A673 (cell line): ENCODE data around the gene SLC22A4. TPM values are rescaled to one million over a fixed set of nuclear protein-coding genes. Genes with fewer than 3 reads are reported as not detected.

Source experiments
- BruUV-seq: library from RNA; stranded (reverse); fragments of 400-500 nt; replicated peaks from 2 replicates; lab custom pipeline; 2021; lab: Mats Ljungman, UMichigan
- CTCF ChIA-PET: fragments of 300-600 bp; sonication (Branson Sonifier 250); formaldehyde crosslinking; loops from one replicate; lab custom pipeline; 2022; ENCODE audit warnings: antibody characterized with exemption; lab: Charles Lee
- POLR2A ChIA-PET: fragments of 300-600 bp; sonication (Branson Sonifier 250); formaldehyde crosslinking; loops from one replicate; lab custom pipeline; 2022; ENCODE audit warnings: antibody characterized with exemption; ENCODE audit not compliant: low non-redundant PET; lab: Charles Lee
- DNase-seq: peaks from one replicate; pipeline ENCODE4 v3.0.0-alpha.2; 2015; ENCODE audit warnings: low spot score
- H3K27ac ChIP-seq: fragments of 200-600 bp; sonication (generic); 2 replicates; pipeline ENCODE4 v1.5.1; 2016; ENCODE audit warnings: mixed run types, low read depth, mild to moderate bottlenecking, mixed read lengths, antibody characterized with exemption, low read length; ENCODE audit not compliant: poor library complexity, severe bottlenecking
- H3K27me3 ChIP-seq: fragments of 200-600 bp; sonication (generic); replicated peaks from 2 replicates; pipeline ENCODE4 v1.6.1; 2017; ENCODE audit warnings: mixed run types, low read depth, mild to moderate bottlenecking, mixed read lengths, antibody characterized with exemption, low read length; ENCODE audit not compliant: insufficient read depth, poor library complexity
- H3K36me3 ChIP-seq: fragments of 200-600 bp; sonication (generic); 2 replicates; pipeline ENCODE4 v1.6.1; 2016; ENCODE audit warnings: mixed run types, mild to moderate bottlenecking, mixed read lengths, antibody characterized with exemption, low read length; ENCODE audit not compliant: insufficient read depth, poor library complexity, severe bottlenecking
- H3K4me1 ChIP-seq: fragments of 200-600 bp; sonication (generic); 2 replicates; pipeline ENCODE4 v1.6.1; 2017; ENCODE audit warnings: mixed run types, mild to moderate bottlenecking, mixed read lengths, antibody characterized with exemption, low read length; ENCODE audit not compliant: insufficient read depth, poor library complexity, severe bottlenecking
- H3K4me3 ChIP-seq: fragments of 200-600 bp; sonication (generic); 2 replicates; pipeline ENCODE4 v1.5.1; 2016; ENCODE audit warnings: low read depth, mixed run types, mild to moderate bottlenecking, mixed read lengths, low read length; ENCODE audit not compliant: poor library complexity, severe bottlenecking
- H3K9me3 ChIP-seq: fragments of 200-600 bp; sonication (generic); 2 replicates; pipeline ENCODE4 v1.6.1; 2016; ENCODE audit warnings: mixed run types, low read depth, mild to moderate bottlenecking, mixed read lengths, antibody characterized with exemption, low read length; ENCODE audit not compliant: poor library complexity, severe bottlenecking
- EZH2 ChIP-seq: fragments of 200-600 bp; sonication (generic); IDR thresholded peaks from 2 replicates; pipeline ENCODE4 v1.6.1; 2017; ENCODE audit warnings: borderline replicate concordance, low read depth, mild to moderate bottlenecking, mixed read lengths, antibody characterized with exemption, low read length; ENCODE audit not compliant: poor library complexity, severe bottlenecking
- intact Hi-C: fragments of 100-400 bp; cut with micrococcal nuclease; formaldehyde crosslinking; loops from one replicate; pipeline ENCODE4 v1.10.0; 2022; ENCODE audit not compliant: unreplicated experiment
- total RNA-seq: library from RNA; stranded (reverse); gene quantifications from 2 replicates; pipeline ENCODE4 v1.2.3, GENCODE V29; 2021
- TF ChIP-seq, protein P1 (sequence below): fragments of 300-800, 200-600 bp; sonication (generic); conservative IDR thresholded peaks from 2 replicates; pipeline ENCODE4 v1.5.1; 2017; ENCODE audit warnings: low read depth, mild to moderate bottlenecking, antibody characterized with exemption, low read length, moderate library complexity, mixed read lengths

Gene SLC22A4
- total RNA-seq, 1 experiment from 2014 or later: 0.99 TPM

DNA sequence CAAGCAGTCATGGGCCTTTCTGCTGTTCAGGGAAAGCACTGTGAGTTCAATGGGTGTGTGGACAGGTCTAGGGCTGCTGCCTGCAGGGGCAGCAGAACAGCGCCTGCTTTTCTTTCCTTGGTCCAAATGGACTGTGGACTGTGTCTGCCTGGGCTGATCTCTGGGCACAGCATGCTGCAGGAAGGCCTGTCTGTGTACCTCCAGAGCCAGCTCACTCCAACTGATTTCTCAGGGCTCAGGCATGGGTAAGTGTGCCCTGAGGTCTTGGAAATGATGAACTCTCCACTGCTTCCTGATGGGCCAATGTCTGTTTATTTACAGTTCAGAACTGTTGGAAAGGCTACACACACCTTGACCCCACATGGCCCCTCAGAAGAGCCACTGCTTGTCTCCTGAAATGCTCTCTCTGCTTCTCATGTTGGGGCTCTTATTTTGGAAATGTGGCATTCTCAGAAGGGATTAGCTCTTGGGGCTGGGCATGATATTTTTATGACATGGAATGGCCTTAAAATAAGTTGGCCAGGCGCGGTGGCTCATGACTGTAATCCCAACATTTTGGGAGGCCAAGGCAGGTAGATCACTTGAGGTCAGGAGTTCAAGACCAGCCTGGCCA lies 27.0 kb downstream of the SLC22A4 start:
- intact Hi-C loops: no loop called here
- H3K4me3 ChIP-seq: no peak overlapping the region
- CTCF ChIA-PET: no interaction called here
- peaks cover 7% of the 10 kb centered on the region for H3K4me1 ChIP-seq
- H3K36me3 ChIP-seq: no peaks in the 10 kb centered on the region
- TF ChIP-seq, protein P1, sequence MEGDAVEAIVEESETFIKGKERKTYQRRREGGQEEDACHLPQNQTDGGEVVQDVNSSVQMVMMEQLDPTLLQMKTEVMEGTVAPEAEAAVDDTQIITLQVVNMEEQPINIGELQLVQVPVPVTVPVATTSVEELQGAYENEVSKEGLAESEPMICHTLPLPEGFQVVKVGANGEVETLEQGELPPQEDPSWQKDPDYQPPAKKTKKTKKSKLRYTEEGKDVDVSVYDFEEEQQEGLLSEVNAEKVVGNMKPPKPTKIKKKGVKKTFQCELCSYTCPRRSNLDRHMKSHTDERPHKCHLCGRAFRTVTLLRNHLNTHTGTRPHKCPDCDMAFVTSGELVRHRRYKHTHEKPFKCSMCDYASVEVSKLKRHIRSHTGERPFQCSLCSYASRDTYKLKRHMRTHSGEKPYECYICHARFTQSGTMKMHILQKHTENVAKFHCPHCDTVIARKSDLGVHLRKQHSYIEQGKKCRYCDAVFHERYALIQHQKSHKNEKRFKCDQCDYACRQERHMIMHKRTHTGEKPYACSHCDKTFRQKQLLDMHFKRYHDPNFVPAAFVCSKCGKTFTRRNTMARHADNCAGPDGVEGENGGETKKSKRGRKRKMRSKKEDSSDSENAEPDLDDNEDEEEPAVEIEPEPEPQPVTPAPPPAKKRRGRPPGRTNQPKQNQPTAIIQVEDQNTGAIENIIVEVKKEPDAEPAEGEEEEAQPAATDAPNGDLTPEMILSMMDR: no peak
- DNase-seq: no peak
- no TSS peak for BruUV-seq
- no peaks in the 10 kb centered on the region for H3K9me3 ChIP-seq
- no peaks in the 10 kb centered on the region for H3K27me3 ChIP-seq
- no peak overlapping the region for H3K27ac ChIP-seq
- POLR2A ChIA-PET: no interaction called here

DNA sequence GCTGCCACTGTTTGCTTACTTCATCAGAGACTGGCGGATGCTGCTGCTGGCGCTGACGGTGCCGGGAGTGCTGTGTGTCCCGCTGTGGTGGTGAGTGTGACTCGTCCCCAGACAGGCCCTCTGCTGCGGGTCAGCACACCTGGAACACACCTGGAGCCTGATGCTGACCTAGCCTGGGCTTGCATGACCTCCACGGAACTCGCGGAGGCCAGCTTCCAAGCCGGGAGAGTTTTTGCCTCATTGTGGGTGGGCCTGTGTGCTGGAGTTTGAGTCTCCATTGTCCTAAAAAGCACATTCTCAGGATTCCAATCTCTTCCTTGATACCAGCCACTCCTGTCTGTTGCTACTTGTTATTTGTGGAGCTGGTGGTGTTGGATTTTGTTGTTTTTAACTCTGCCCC lies 28.1 kb downstream of the SLC22A4 start:
- TF ChIP-seq EZH2: no peak
- TF ChIP-seq, protein P1: no peak
- Histone ChIP-seq H3K4me3 (no peak overlapping the region), H3K4me1 (peaks cover 7% of the 10 kb centered on the region), H3K27me3 (no peaks in the 10 kb centered on the region), H3K27ac (no peak overlapping the region), H3K9me3 (no peaks in the 10 kb centered on the region), H3K36me3 (no peaks in the 10 kb centered on the region)
- CTCF ChIA-PET: no interaction called here
- no TSS peak for BruUV-seq
- intact Hi-C loops: no loop called here
- POLR2A ChIA-PET: no interaction called here
- no peak for DNase-seq

DNA sequence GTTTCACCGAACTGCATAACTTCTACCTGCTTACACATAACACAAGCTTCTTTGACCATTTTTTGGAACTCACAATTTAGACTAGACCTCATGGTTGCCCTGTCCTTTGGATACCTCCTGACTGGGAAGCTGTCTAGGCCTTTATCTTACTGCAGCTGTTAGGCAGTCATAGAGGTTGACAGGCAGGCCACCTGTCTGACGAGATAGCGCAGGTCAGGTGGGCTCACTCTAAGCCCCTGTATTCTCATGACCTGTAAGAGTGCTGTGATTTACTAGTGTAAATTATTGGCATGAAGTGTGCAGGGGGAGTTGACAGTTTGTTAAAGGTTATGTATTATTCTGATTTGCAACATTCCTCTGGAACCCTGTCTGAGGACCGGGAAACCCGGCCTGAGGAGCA lies 29.0 kb downstream of the SLC22A4 start:
- Histone ChIP-seq H3K27me3 (no peaks in the 10 kb centered on the region), H3K4me3 (no peak overlapping the region), H3K27ac (no peak overlapping the region), H3K9me3 (no peaks in the 10 kb centered on the region), H3K4me1 (peaks cover 5% of the 10 kb centered on the region), H3K36me3 (no peaks in the 10 kb centered on the region)
- CTCF ChIA-PET: no interaction called here
- no peak for DNase-seq
- no peak for TF ChIP-seq EZH2
- TF ChIP-seq, protein P1: no peak
- intact Hi-C loops: no loop called here
- POLR2A ChIA-PET: no interaction called here
- BruUV-seq: no TSS peak
